Stimulated activated CD4-positive, alpha-beta T cell treated with anti-CD3 and anti-CD28 coated beads, Interleukin-2, amount 100 ng/mL, for 4 hours (primary cell): Measurements from ENCODE around the gene SIGLEC10.
"Not testable (repeated sequence)": the region's sequence is repeated elsewhere in the genome, so short reads cannot be mapped to it uniquely, and the experiment has no call there.

Source experiments
- DNase-seq: peaks from one replicate; pipeline ENCODE4 v3.0.0-alpha.2; 2020; ENCODE audit warnings: low read depth

Gene SIGLEC10, protein sequence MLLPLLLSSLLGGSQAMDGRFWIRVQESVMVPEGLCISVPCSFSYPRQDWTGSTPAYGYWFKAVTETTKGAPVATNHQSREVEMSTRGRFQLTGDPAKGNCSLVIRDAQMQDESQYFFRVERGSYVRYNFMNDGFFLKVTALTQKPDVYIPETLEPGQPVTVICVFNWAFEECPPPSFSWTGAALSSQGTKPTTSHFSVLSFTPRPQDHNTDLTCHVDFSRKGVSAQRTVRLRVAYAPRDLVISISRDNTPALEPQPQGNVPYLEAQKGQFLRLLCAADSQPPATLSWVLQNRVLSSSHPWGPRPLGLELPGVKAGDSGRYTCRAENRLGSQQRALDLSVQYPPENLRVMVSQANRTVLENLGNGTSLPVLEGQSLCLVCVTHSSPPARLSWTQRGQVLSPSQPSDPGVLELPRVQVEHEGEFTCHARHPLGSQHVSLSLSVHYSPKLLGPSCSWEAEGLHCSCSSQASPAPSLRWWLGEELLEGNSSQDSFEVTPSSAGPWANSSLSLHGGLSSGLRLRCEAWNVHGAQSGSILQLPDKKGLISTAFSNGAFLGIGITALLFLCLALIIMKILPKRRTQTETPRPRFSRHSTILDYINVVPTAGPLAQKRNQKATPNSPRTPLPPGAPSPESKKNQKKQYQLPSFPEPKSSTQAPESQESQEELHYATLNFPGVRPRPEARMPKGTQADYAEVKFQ

GRCh38 chr19:51417107-51417809, at the start of gene SIGLEC10:
TSS of gene SIGLEC10 (minus strand) at chr19:51417642. CDS start at chr19:51417581, 61 bp downstream.
- DNase-seq, result no peak

GRCh38 chr19:51466723-51467122, 49.3 kb upstream of the SIGLEC10 start:
- no peak for DNase-seq

DNA sequence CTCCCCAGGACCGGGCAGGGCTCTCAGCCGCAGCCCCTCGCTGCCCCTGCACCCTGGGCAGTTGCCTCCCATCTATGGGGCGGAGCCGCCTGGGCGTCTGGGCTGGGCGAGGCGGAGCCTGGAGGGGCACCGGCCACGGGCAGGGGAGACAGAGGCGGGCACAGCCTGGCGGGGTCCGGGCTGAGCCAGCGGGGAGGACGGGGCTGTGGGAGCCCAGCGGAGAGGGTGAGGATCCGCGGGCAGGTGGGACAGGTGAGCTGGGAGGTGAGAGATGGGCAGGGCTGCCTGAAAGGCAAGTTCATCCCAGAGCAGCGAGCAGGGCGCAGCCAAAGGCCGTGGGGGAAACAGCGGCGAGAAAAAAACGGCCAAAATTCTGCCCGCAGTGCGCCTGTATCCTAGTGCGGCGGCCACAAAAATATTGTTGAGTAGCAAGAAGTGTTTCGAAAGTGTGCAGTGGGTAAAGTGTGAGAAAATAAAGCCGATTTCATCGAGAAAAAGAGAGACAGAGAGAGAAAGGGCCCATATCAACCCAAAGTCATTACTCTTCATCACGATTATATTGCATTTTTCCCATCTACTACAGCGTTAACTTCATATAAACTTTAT, 46.6 kb upstream of the SIGLEC10 start:
- not testable (repeated sequence) for DNase-seq

GRCh38 chr19:51462681-51463080, 45.2 kb upstream of the SIGLEC10 start:
- no peak for DNase-seq

- DNase-seq, result no peak
These were observed 44.8 kb upstream of the SIGLEC10 start for GRCh38 chr19:51462276-51462675.

DNA sequence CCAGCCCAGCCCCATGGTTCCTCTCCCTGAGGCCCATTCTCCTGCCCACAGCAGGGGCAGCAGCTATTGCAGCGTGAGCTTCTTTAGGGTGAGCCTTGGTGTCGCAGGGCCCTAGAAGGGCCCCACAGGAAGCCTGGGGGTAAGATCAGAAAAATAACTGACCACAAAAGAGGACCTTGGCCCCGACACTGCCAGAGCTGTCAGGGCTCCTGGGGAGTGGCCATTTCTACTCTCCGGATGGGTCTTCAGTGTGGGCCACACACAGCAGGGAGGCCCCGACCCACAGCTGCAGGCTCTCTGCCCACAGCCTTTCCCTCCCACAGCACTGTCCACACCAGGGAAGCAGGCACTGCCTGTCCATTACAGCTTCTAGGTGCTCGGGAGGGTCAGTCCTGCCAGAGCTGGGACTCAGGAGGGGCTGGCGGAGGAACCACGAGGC, 44.3 kb upstream of the SIGLEC10 start:
- DNase-seq, result no peak

GRCh38 chr19:51460164-51460992, 42.9 kb upstream of the SIGLEC10 start:
- no peak for DNase-seq

DNA sequence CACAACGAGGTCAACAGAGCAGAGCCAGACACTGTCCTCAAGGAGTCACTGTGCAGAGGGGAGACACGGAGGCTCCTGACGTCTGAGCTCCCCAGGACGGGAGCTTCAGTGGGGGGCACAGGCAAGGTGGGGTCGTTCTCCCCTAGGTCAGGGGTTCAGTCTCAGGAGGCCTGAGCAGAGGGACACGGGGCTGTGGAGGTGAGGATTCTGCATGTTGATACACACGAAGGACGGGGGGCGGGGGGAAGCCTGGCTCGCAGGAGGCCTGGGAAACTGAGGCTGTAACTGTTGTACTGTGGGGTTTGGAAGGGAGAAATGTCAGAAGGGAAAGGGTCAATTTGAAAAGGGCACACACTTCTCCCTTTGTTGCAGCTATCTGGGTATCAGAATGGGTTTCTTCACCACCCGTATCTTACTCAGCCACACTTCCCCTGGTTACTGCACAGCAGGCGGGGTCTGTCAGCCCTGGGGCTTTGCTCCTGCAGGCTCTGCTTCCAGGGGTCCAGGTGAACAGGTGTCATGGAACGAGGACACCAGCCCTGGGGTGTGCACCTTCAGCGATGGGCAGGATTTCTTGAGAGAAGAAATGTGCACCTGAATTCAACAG, 41.6 kb upstream of the SIGLEC10 start:
- no peak for DNase-seq

GRCh38 chr19:51458051-51458645, 40.7 kb upstream of the SIGLEC10 start, which contains the start of gene SIGLEC8:
TSS of gene SIGLEC8 (minus strand) at chr19:51458454. CDS start at chr19:51458387, 67 bp downstream.
- DNase-seq, result no peak

- no peak for DNase-seq
These were observed 40.0 kb upstream of the SIGLEC10 start for GRCh38 chr19:51457351-51458013.

- no peak for DNase-seq
These were observed 39.3 kb upstream of the SIGLEC10 start for GRCh38 chr19:51456541-51457290.

GRCh38 chr19:51450730-51451307, 33.4 kb upstream of the SIGLEC10 start:
- DNase-seq, result peak; percentile 51

- peak; percentile 56 for DNase-seq
These were observed 31.1 kb upstream of the SIGLEC10 start for GRCh38 chr19:51448411-51449016.

DNA sequence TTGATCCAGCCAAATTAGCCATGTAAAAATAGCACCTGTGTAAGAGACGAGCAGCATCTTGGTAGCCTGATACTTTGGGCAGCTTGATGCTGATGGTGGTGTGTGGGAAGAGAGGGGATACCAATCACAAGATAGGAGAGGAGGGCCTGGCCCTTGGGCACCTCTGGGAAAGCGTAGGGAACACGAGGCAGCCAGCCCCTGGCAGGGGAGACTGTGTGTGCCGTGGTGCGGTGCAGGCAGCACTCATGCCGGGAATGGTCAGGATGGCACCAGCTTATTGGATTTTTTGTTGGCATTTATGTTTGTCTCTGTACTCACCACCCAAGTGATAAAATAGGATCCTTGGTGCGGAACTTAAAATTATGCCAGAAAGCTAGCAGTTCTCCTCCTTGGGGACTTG, 30.6 kb upstream of the SIGLEC10 start:
- no peak for DNase-seq

GRCh38 chr19:51447510-51447909, 30.1 kb upstream of the SIGLEC10 start:
- DNase-seq, result not testable (repeated sequence)

GRCh38 chr19:51441410-51442390, 24.3 kb upstream of the SIGLEC10 start:
- DNase-seq, result peak; percentile 91

- DNase-seq, result peak; percentile 64
These were observed 23.5 kb upstream of the SIGLEC10 start for GRCh38 chr19:51440846-51441409.
